Neural progenitor cell (in vitro differentiated cells): ENCODE results near the gene STOM. TPM values are rescaled to one million over a fixed set of nuclear protein-coding genes. Genes with fewer than 3 reads are reported as not detected.

Experiments
- DNase-seq: peaks from one replicate; pipeline ENCODE4 v3.0.0-alpha.2; 2016; ENCODE audit warnings: low spot score
- H2AFZ ChIP-seq: fragments of 200-600 bp; sonication (generic); replicated peaks from 2 replicates; pipeline ENCODE4 v1.6.1; 2016; ENCODE audit warnings: antibody characterized with exemption
- H3F3A ChIP-seq: fragments of 200-600 bp; sonication (generic); 2 replicates; pipeline ENCODE4 v1.6.1; 2016; ENCODE audit warnings: antibody characterized with exemption, low read depth
- H3K27ac ChIP-seq: fragments of 200-600 bp; sonication (generic); 2 replicates; pipeline ENCODE4 v1.5.1; 2016; ENCODE audit warnings: mild to moderate bottlenecking
- H3K27me3 ChIP-seq: fragments of 200-600 bp; sonication (generic); 2 replicates; pipeline ENCODE4 v1.6.1; 2016; ENCODE audit warnings: mild to moderate bottlenecking, moderate library complexity
- H3K36me3 ChIP-seq: fragments of 200-600 bp; sonication (generic); 2 replicates; pipeline ENCODE4 v1.5.1; 2016
- H3K4me1 ChIP-seq: fragments of 200-600 bp; sonication (generic); 2 replicates; pipeline ENCODE4 v1.6.1; 2016; ENCODE audit warnings: mixed run types
- H3K4me2 ChIP-seq: fragments of 200-600 bp; sonication (generic); 2 replicates; pipeline ENCODE4 v1.6.1; 2016
- H3K4me3 ChIP-seq: fragments of 200-600 bp; sonication (generic); 2 replicates; pipeline ENCODE4 v1.5.1; 2016
- H3K79me2 ChIP-seq: fragments of 200-600 bp; sonication (generic); 2 replicates; pipeline ENCODE4 v1.6.1; 2016; ENCODE audit warnings: low read depth
- H3K9ac ChIP-seq: fragments of 200-600 bp; sonication (generic); 2 replicates; pipeline ENCODE4 v1.6.1; 2016
- H3K9me3 ChIP-seq: fragments of 200-600 bp; sonication (generic); 2 replicates; pipeline ENCODE4 v1.5.1; 2016; ENCODE audit warnings: low read depth
- H4K20me1 ChIP-seq: fragments of 200-600 bp; sonication (generic); 2 replicates; pipeline ENCODE4 v1.6.1; 2016; ENCODE audit warnings: low read depth
- H3K27ac Mint-ChIP-seq: 3 replicates; pipeline ENCODE4 v1.8.0; 2021; ENCODE audit warnings: mixed read lengths
- H3K27me3 Mint-ChIP-seq: 2 replicates; pipeline ENCODE4 v1.8.0; 2022; ENCODE audit warnings: low read depth, mild to moderate bottlenecking, inconsistent platforms, moderate library complexity, mixed read lengths; ENCODE audit not compliant: insufficient read depth
- H3K36me3 Mint-ChIP-seq: 3 replicates; pipeline ENCODE4 v1.8.0; 2021; ENCODE audit warnings: mixed read lengths
- H3K4me1 Mint-ChIP-seq: 3 replicates; pipeline ENCODE4 v1.8.0; 2021; ENCODE audit warnings: mixed read lengths
- H3K4me3 Mint-ChIP-seq: 3 replicates; pipeline ENCODE4 v1.8.0; 2021; ENCODE audit warnings: mild to moderate bottlenecking, moderate library complexity, mixed read lengths
- H3K9me3 Mint-ChIP-seq: 3 replicates; pipeline ENCODE4 v1.8.0; 2020; ENCODE audit warnings: mixed read lengths
- EZH2 ChIP-seq: fragments of 200-600 bp; sonication (generic); IDR thresholded peaks from 2 replicates; pipeline ENCODE4 v1.6.1; 2017; ENCODE audit warnings: antibody characterized with exemption, mild to moderate bottlenecking, moderate library complexity
- EZH2phosphoT487 ChIP-seq: fragments of 200-600 bp; sonication (generic); IDR thresholded peaks from 2 replicates; pipeline ENCODE4 v1.6.1; 2017; ENCODE audit warnings: antibody characterized with exemption
- total RNA-seq: library from RNA; depleted of rRNA; stranded (reverse); fragments of >200 nt; gene quantifications from 2 replicates; pipeline ENCODE4 v1.2.3, GENCODE V29; 2015; ENCODE audit warnings: low replicate concordance
- TF ChIP-seq, protein P1 (sequence below): fragments of 200-600 bp; sonication (generic); IDR thresholded peaks from 2 replicates; pipeline ENCODE4 v1.5.1; 2017; ENCODE audit warnings: antibody characterized with exemption, mild to moderate bottlenecking

STOM gene
- total RNA-seq, 1 donor from 2014 or later: 99.4 TPM

GRCh38 chr9:121404906-121405305 lies 34.9 kb upstream of the STOM start:
- Mint-ChIP-seq H3K4me3 (no peak overlapping the region), H3K4me1 (peaks cover 3% of the 10 kb centered on the region), H3K27ac (no peak overlapping the region), H3K9me3 (peaks cover 4% of the 10 kb centered on the region), H3K36me3 (no peaks in the 10 kb centered on the region), H3K27me3 (no peaks in the 10 kb centered on the region)
- DNase-seq: no peak
- Histone ChIP-seq H3K27me3 (no peaks in the 10 kb centered on the region), H3K4me2 (no peak overlapping the region), H3K4me1 (peaks cover 11% of the 10 kb centered on the region), H3F3A (peaks cover 7% of the 10 kb centered on the region), H3K4me3 (no peak overlapping the region), H3K79me2 (no peaks in the 10 kb centered on the region), H3K36me3 (no peaks in the 10 kb centered on the region), H3K9me3 (no peaks in the 10 kb centered on the region), H4K20me1 (no peaks in the 10 kb centered on the region), H3K27ac (no peak overlapping the region), H3K9ac (no peak overlapping the region), H2AFZ (no peak overlapping the region)
- no peak for TF ChIP-seq EZH2
- TF ChIP-seq, protein P1, sequence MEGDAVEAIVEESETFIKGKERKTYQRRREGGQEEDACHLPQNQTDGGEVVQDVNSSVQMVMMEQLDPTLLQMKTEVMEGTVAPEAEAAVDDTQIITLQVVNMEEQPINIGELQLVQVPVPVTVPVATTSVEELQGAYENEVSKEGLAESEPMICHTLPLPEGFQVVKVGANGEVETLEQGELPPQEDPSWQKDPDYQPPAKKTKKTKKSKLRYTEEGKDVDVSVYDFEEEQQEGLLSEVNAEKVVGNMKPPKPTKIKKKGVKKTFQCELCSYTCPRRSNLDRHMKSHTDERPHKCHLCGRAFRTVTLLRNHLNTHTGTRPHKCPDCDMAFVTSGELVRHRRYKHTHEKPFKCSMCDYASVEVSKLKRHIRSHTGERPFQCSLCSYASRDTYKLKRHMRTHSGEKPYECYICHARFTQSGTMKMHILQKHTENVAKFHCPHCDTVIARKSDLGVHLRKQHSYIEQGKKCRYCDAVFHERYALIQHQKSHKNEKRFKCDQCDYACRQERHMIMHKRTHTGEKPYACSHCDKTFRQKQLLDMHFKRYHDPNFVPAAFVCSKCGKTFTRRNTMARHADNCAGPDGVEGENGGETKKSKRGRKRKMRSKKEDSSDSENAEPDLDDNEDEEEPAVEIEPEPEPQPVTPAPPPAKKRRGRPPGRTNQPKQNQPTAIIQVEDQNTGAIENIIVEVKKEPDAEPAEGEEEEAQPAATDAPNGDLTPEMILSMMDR: no peak

- no peak overlapping the region for H3K27ac Mint-ChIP-seq
- DNase-seq: peak; percentile 77
- H3K9me3 ChIP-seq: no peaks in the 10 kb centered on the region
- peaks cover 3% of the 10 kb centered on the region for H3K36me3 Mint-ChIP-seq
- H3K27me3 ChIP-seq: no peaks in the 10 kb centered on the region
- no peak overlapping the region for H3K4me3 Mint-ChIP-seq
- no peaks in the 10 kb centered on the region for H4K20me1 ChIP-seq
- TF ChIP-seq EZH2 (no peak), EZH2phosphoT487 (no peak)
- TF ChIP-seq, protein P1: peak; percentile 84
- no peaks in the 10 kb centered on the region for H3K27me3 Mint-ChIP-seq
- no peak overlapping the region for H3K27ac ChIP-seq
- H3K4me1 Mint-ChIP-seq: peaks cover 15% of the 10 kb centered on the region
- no peaks in the 10 kb centered on the region for H3F3A ChIP-seq
- no peak overlapping the region for H3K4me2 ChIP-seq
- H3K4me1 ChIP-seq: no peaks in the 10 kb centered on the region
- no peak overlapping the region for H3K9ac ChIP-seq
- peak overlapping the region; percentile 51 for H2AFZ ChIP-seq
- H3K79me2 ChIP-seq: no peaks in the 10 kb centered on the region
- peaks cover 8% of the 10 kb centered on the region for H3K9me3 Mint-ChIP-seq
- no peak overlapping the region for H3K4me3 ChIP-seq
- H3K36me3 ChIP-seq: no peaks in the 10 kb centered on the region
Measured at GRCh38 chr9:121399883-121400607, 30.0 kb upstream of the STOM start.

- H2AFZ ChIP-seq: peak overlapping the region; percentile 51
- H4K20me1 ChIP-seq: no peaks in the 10 kb centered on the region
- Mint-ChIP-seq H3K36me3 (peaks cover 3% of the 10 kb centered on the region), H3K4me1 (peaks cover 15% of the 10 kb centered on the region), H3K9me3 (peaks cover 8% of the 10 kb centered on the region), H3K4me3 (no peak overlapping the region), H3K27ac (no peak overlapping the region), H3K27me3 (no peaks in the 10 kb centered on the region)
- H3K27me3 ChIP-seq: no peaks in the 10 kb centered on the region
- no peak for TF ChIP-seq EZH2
- TF ChIP-seq, protein P1: no peak
- TF ChIP-seq EZH2phosphoT487: no peak
- no peaks in the 10 kb centered on the region for H3F3A ChIP-seq
- no peak overlapping the region for H3K27ac ChIP-seq
- H3K79me2 ChIP-seq: no peaks in the 10 kb centered on the region
- H3K9me3 ChIP-seq: no peaks in the 10 kb centered on the region
- H3K4me1 ChIP-seq: no peaks in the 10 kb centered on the region
- H3K4me2 ChIP-seq: no peak overlapping the region
- no peaks in the 10 kb centered on the region for H3K36me3 ChIP-seq
- H3K4me3 ChIP-seq: no peak overlapping the region
- no peak for DNase-seq
- no peak overlapping the region for H3K9ac ChIP-seq
Measured at GRCh38 chr9:121399126-121399882, 29.3 kb upstream of the STOM start.
